AG09319 (cell line): Measurements from ENCODE around the gene PFN4.

Experiments used
- DNase-seq: peaks from one replicate; pipeline ENCODE4 v3.0.0-alpha.2; 2010; ENCODE audit warnings: low read depth; ENCODE audit errors: extremely low read depth
- TF ChIP-seq, protein P1 (sequence below): IDR thresholded peaks from 2 replicates; pipeline ENCODE4 v1.5.1; 2011; ENCODE audit warnings: low read depth, mild to moderate bottlenecking, inconsistent platforms, low read length, moderate library complexity

PFN4 gene

DNA sequence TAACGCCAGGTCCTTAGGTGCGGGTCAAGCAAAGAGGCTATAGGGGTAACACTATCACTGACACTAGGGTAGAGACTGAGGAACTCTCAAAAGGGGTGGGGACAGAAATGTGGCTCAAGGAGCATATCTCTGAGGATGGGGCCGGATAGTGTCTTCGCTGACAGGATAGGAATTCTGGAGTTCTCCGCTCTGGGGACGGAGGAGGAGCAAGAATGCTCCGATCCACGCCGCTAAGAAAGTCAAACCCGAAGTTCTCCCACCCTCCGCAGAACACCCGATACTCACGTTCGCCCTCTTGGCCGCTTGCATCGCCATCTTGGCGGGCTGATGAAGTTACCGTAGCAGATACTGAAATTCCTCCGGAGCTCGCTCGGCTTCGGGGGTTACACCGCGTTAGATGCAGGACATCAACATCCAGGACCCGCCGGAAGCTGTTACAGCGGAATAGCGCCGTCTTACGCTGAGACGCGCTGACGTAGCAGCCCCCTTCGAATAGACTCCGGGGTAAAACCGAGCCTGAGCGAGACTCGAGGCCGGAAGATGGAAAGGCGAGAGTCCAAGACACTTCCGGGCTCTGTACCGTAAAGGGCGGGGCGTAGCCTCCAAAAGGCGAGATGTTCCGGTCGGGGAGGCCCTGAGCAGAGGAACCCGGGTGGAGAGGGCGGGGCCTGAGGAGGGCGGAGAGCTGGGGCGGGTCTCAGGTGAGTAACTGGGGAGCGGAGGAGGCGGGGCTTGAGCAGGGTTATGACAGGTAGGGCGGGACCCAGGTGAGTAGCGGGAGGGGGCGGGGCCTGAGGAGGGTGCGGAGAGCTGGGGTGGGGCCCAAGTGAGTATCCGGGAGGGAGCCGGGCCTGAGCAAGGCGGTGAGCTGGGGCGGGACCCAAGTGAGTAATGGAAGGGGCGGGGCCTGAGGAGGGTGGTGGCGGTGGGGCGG, 47.0 kb downstream of the PFN4 start, which contains the start of gene SF3B6:
Gene SF3B6 (minus strand): TSS at position 412 of the 934 bp plus-strand sequence. CDS start 97 bp downstream, at position 315.
- DNase-seq, result peak; percentile 92
- TF ChIP-seq, protein P1, sequence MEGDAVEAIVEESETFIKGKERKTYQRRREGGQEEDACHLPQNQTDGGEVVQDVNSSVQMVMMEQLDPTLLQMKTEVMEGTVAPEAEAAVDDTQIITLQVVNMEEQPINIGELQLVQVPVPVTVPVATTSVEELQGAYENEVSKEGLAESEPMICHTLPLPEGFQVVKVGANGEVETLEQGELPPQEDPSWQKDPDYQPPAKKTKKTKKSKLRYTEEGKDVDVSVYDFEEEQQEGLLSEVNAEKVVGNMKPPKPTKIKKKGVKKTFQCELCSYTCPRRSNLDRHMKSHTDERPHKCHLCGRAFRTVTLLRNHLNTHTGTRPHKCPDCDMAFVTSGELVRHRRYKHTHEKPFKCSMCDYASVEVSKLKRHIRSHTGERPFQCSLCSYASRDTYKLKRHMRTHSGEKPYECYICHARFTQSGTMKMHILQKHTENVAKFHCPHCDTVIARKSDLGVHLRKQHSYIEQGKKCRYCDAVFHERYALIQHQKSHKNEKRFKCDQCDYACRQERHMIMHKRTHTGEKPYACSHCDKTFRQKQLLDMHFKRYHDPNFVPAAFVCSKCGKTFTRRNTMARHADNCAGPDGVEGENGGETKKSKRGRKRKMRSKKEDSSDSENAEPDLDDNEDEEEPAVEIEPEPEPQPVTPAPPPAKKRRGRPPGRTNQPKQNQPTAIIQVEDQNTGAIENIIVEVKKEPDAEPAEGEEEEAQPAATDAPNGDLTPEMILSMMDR, result no peak

DNA sequence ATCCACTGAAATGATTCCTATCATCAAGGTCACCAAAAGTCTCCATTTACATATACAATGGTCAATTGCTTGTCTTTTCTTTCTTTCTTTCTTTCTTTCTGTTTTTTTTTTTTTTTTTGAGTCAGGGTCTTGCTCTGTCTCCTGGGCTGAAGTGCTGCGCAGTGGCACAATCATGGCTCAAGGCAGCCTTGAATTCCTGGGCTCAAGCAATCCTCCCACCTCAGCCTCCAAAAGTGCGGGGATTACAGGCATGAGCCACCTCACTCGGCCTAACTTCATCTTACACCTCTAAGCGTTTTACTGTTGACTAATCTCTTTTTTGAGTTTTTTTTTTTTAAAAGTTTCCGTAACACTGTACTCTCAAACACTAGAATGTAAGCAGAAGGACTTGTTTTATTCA, 47.9 kb downstream of the PFN4 start:
- DNase-seq, result no peak
- TF ChIP-seq, protein P1, result no peak

DNA sequence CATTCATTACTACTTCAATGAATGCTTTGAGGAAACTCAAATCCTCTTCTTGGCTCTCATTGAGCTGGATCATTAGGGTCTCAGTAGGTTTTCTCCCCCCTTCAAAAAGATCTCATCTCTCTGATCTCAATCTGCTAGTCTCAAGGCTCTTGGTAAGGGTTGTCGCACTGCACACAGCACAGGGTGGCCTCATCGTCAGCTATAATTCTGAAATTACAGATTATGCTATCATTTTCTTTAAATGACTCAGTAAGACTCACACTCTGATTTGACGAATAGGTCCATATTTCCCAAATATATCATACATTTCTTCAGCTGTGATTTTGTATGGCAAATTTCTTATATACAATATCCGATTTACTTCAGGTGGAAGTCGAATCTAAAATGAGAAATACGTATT, 49.3 kb downstream of the PFN4 start:
- no peak for DNase-seq
- TF ChIP-seq, protein P1, result no peak

DNA sequence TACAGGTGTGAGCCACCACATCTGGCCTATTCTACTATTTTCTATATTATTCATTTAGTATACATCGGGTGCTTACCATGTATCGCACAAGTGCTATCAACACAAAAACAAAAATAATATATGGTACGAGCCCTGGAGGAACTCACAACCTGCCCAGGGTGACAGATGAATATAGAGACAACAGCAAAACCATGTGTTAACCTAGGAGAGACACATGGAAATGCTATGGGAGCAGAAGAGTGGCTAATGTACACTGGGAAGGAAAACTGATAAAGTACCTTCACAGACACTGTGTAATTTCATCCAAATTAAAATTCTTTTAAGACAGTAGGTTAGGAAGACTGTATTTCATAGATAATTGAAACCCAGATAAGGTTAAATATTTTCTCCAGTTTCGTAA, 50.9 kb downstream of the PFN4 start:
- TF ChIP-seq, protein P1, result no peak
- no peak for DNase-seq

DNA sequence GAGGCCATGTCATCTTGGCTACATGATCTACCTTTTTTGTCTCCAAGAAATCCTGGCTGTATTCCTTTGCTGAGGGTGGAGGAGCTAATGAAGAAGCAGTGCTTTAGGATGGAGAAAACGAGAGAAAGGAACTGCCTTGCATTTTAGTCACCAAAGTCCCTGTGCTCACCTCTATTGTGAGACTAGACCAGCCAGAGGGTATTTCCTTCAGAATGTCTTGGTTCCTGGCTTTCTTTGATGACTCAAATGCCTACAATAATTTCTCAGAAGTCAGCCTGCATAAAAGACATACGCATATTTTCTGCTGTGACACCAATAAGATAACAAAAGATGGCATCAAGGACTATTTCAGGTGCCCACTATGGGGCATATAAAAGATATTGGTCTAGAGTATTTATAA, 57.8 kb downstream of the PFN4 start:
- TF ChIP-seq, protein P1, result no peak

More for the DNA sequence above, 57.8 kb downstream of the PFN4 start:
- no peak for DNase-seq
